ENCODE results near the gene TARBP1.
"Not testable (repeated sequence)": the region's sequence is repeated elsewhere in the genome, so short reads cannot be mapped to it uniquely, and the experiment has no call there.

DNA sequence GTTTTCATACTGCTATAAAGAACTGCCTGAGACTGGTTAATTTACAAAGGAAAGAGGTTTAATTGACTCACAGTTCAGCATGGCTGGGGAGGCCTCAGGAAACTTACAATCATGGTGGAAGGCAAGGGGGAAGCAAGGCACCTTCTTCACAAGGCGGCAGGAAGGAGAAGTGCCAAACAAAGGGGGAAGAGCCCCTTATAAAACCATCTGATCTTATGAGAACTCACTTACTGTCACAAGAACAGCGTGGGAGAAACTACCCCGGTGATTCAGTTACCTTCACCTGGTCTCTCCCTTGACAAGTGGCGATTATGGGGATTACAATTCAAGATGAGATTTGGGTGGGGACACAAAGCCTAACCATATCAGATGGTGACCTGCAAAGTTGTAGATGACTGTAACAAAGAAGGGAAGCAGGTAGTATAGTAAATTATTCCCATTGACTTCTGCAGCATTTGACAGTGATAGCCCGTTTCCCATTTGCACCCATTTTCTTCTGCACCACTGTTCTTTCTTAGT is 99.3 kb downstream of the TARBP1 start:
- TF ChIP-seq, protein P1, sequence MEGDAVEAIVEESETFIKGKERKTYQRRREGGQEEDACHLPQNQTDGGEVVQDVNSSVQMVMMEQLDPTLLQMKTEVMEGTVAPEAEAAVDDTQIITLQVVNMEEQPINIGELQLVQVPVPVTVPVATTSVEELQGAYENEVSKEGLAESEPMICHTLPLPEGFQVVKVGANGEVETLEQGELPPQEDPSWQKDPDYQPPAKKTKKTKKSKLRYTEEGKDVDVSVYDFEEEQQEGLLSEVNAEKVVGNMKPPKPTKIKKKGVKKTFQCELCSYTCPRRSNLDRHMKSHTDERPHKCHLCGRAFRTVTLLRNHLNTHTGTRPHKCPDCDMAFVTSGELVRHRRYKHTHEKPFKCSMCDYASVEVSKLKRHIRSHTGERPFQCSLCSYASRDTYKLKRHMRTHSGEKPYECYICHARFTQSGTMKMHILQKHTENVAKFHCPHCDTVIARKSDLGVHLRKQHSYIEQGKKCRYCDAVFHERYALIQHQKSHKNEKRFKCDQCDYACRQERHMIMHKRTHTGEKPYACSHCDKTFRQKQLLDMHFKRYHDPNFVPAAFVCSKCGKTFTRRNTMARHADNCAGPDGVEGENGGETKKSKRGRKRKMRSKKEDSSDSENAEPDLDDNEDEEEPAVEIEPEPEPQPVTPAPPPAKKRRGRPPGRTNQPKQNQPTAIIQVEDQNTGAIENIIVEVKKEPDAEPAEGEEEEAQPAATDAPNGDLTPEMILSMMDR (IDR thresholded peaks at IDR 0.05; ENCODE audit: low read length): not testable (repeated sequence)
- TF ChIP-seq EZH2 (IDR thresholded peaks at IDR 0.05; ENCODE audit: borderline replicate concordance, low read length): not testable (repeated sequence)
